ENCODE measurements around the gene FIG4. TPM values are rescaled to one million over a fixed set of nuclear protein-coding genes. Genes with fewer than 3 reads are reported as not detected.
"Not testable (repeated sequence)": the region's sequence is repeated elsewhere in the genome, so short reads cannot be mapped to it uniquely, and the experiment has no call there.

Gene FIG4
- polyA plus RNA-seq, 1 of the 3 experiments (the other 2 are of a cell fraction), result 6.8 TPM

- Histone ChIP-seq H3K27ac (ENCODE audit: low read depth in 2 of 2, low read length in 1 of 2) (no peak overlapping the region), H3K4me1 (ENCODE audit: control insufficient read depth in 1 of 2, insufficient read depth in 2 of 2, low read depth in 1 of 2, low read length in 1 of 2) (no peaks in the 10 kb centered on the region), H3K9me2 (no peaks in the 10 kb centered on the region), H3F3A (replicated peaks; ENCODE audit: insufficient read depth) (no peaks in the 10 kb centered on the region), H3K36me3 (replicated peaks in 1 of 2; ENCODE audit: control insufficient read depth in 1 of 2, insufficient read depth in 2 of 2, low read length in 1 of 2) (no peaks in the 10 kb centered on the region), H3K9me3 (no peaks in the 10 kb centered on the region), H4K20me1 (ENCODE audit: insufficient read depth) (no peaks in the 10 kb centered on the region), H2AFZ (ENCODE audit: low read depth) (no peak overlapping the region), H3K27me3 (ENCODE audit: insufficient read depth) (no peaks in the 10 kb centered on the region), H3K4me2 (no peak overlapping the region), H3K9ac (no peak overlapping the region), H3K4me3 (ENCODE audit: low read depth in 2 of 2, low read length in 1 of 2) (no peak overlapping the region), H3K79me2 (ENCODE audit: insufficient read depth) (no peaks in the 10 kb centered on the region)
- CTCF ChIA-PET, result interaction anchor here (1.0 kb wide), 1 partner anchor 360 kb away, joined by 3 read pairs; no protein-coding TSS in a partner anchor
- WGBS (ENCODE audit: low lambda C conversion rate), result 41% methylated on average over 4 of the region's 4 CpGs
- no peak for DNase-seq
- POLR2A ChIA-PET, result no interaction called here
- TF ChIP-seq MXI1 (IDR thresholded peaks at IDR 0.05; ENCODE audit: low read depth, low read length) (no peak), SIN3A (IDR thresholded peaks at IDR 0.05; ENCODE audit: borderline replicate concordance, low read depth, low read length) (no peak), RCOR1 (IDR thresholded peaks at IDR 0.05; ENCODE audit: low read length) (no peak), FOSL2 (IDR thresholded peaks at IDR 0.05; ENCODE audit: borderline replicate concordance, low read depth) (no peak)
Measured at GRCh38 chr6:109678240-109678639, 12.9 kb upstream of the FIG4 start.

GRCh38 chr6:109678661-109679505 is 12.2 kb upstream of the FIG4 start:
- H3F3A ChIP-seq (replicated peaks; ENCODE audit: insufficient read depth); H3K9ac ChIP-seq; H3K79me2 ChIP-seq (ENCODE audit: insufficient read depth); H3K4me2 ChIP-seq; H3K27ac ChIP-seq (ENCODE audit: low read depth in 2 of 2, low read length in 1 of 2); H3K4me1 ChIP-seq (ENCODE audit: control insufficient read depth in 1 of 2, insufficient read depth in 2 of 2, low read depth in 1 of 2, low read length in 1 of 2); H3K27me3 ChIP-seq (ENCODE audit: insufficient read depth); H3K9me3 ChIP-seq; DNase-seq; H2AFZ ChIP-seq (ENCODE audit: low read depth); POLR2A ChIA-PET; H3K9me2 ChIP-seq; H3K4me3 ChIP-seq (ENCODE audit: low read depth in 2 of 2, low read length in 1 of 2); H4K20me1 ChIP-seq (ENCODE audit: insufficient read depth); H3K36me3 ChIP-seq (replicated peaks in 1 of 2; ENCODE audit: control insufficient read depth in 1 of 2, insufficient read depth in 2 of 2, low read length in 1 of 2): not testable (repeated sequence)
- WGBS (ENCODE audit: low lambda C conversion rate), result 13% methylated on average over 1 of the region's 15 CpGs
- CTCF ChIA-PET, result interaction anchor here (1.0 kb wide), 1 partner anchor 360 kb away, joined by 3 read pairs; no protein-coding TSS in a partner anchor

GRCh38 chr6:109686566-109687265 is 4.4 kb upstream of the FIG4 start:
- Histone ChIP-seq H3K4me3 (ENCODE audit: low read depth in 2 of 2, low read length in 1 of 2) (no peak overlapping the region), H3K9me2 (no peaks in the 10 kb centered on the region), H3K4me2 (no peak overlapping the region), H3K9ac (no peak overlapping the region), H3K9me3 (no peaks in the 10 kb centered on the region), H3K79me2 (ENCODE audit: insufficient read depth) (no peaks in the 10 kb centered on the region), H3K4me1 (ENCODE audit: control insufficient read depth in 1 of 2, insufficient read depth in 2 of 2, low read depth in 1 of 2, low read length in 1 of 2) (no peaks in the 10 kb centered on the region; a peak in 3 of 4 replicates), H3F3A (replicated peaks; ENCODE audit: insufficient read depth) (no peaks in the 10 kb centered on the region), H2AFZ (ENCODE audit: low read depth) (no peak overlapping the region), H4K20me1 (ENCODE audit: insufficient read depth) (no peaks in the 10 kb centered on the region), H3K27me3 (ENCODE audit: insufficient read depth) (no peaks in the 10 kb centered on the region), H3K36me3 (replicated peaks in 1 of 2; ENCODE audit: control insufficient read depth in 1 of 2, insufficient read depth in 2 of 2, low read length in 1 of 2) (no peaks in the 10 kb centered on the region), H3K27ac (ENCODE audit: low read depth in 2 of 2, low read length in 1 of 2) (0 out of 4 replicates have a peak overlapping the region, but pooled peaks of 1 of the 2 experiments have one; percentile 5)
- 69% methylated on average over 1 of the region's 1 CpG for WGBS (ENCODE audit: low lambda C conversion rate)
- POLR2A ChIA-PET, result no interaction called here
- CTCF ChIA-PET, result interaction anchor here (1.8 kb wide), 1 partner anchor 18 kb away, joined by 7 read pairs; no protein-coding TSS in a partner anchor
- DNase-seq, result no peak
- TF ChIP-seq, protein P1, sequence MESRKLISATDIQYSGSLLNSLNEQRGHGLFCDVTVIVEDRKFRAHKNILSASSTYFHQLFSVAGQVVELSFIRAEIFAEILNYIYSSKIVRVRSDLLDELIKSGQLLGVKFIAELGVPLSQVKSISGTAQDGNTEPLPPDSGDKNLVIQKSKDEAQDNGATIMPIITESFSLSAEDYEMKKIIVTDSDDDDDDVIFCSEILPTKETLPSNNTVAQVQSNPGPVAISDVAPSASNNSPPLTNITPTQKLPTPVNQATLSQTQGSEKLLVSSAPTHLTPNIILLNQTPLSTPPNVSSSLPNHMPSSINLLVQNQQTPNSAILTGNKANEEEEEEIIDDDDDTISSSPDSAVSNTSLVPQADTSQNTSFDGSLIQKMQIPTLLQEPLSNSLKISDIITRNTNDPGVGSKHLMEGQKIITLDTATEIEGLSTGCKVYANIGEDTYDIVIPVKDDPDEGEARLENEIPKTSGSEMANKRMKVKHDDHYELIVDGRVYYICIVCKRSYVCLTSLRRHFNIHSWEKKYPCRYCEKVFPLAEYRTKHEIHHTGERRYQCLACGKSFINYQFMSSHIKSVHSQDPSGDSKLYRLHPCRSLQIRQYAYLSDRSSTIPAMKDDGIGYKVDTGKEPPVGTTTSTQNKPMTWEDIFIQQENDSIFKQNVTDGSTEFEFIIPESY (IDR thresholded peaks at IDR 0.05; ENCODE audit: borderline replicate concordance, low read depth), result no peak
- TF ChIP-seq CHD2 (IDR thresholded peaks at IDR 0.05; ENCODE audit: low read length, partially characterized antibody), result no peak
- no peak for TF ChIP-seq SIN3A (IDR thresholded peaks at IDR 0.05; ENCODE audit: borderline replicate concordance, low read depth, low read length)
- no peak for TF ChIP-seq RFX5 (IDR thresholded peaks at IDR 0.05; ENCODE audit: low read length)
- TF ChIP-seq GABPA (IDR thresholded peaks at IDR 0.05; ENCODE audit: low read depth), result no peak
- no peak for TF ChIP-seq USF1 (IDR thresholded peaks at IDR 0.05; ENCODE audit: borderline replicate concordance, low read depth)
- no peak for TF ChIP-seq ELF1 (IDR thresholded peaks at IDR 0.05)
- TF ChIP-seq RCOR1 (IDR thresholded peaks at IDR 0.05; ENCODE audit: low read length), result no peak
- TF ChIP-seq PBX3 (IDR thresholded peaks at IDR 0.05), result no peak
- TF ChIP-seq FOXJ3 (CRISPR knock-in tag; IDR thresholded peaks at IDR 0.05), result no peak
- TF ChIP-seq FOSL2 (IDR thresholded peaks at IDR 0.05; ENCODE audit: borderline replicate concordance, low read depth), result no peak
- TF ChIP-seq USF2 (IDR thresholded peaks at IDR 0.05; ENCODE audit: borderline replicate concordance, low read depth, low read length), result no peak
- no peak for TF ChIP-seq EZH2phosphoT487 (IDR thresholded peaks at IDR 0.05; ENCODE audit: borderline replicate concordance, low read depth)
